Mucosa of stomach (tissue), 1 donor: ENCODE data around the gene MEIS2.

Experiments
- H3K27me3 ChIP-seq: one replicate; pipeline ENCODE4 v1.7.0; 2013; ENCODE audit warnings: mild to moderate bottlenecking, low read length; ENCODE audit not compliant: control insufficient read depth, insufficient read depth
- H3K36me3 ChIP-seq: one replicate; pipeline ENCODE4 v1.7.0; 2013; ENCODE audit warnings: low read length; ENCODE audit not compliant: control insufficient read depth, insufficient read depth
- H3K4me1 ChIP-seq: one replicate; pipeline ENCODE4 v1.7.0; 2013; ENCODE audit warnings: mild to moderate bottlenecking, low read length; ENCODE audit not compliant: control insufficient read depth, insufficient read depth
- H3K4me3 ChIP-seq: one replicate; pipeline ENCODE4 v1.7.0; 2013; ENCODE audit warnings: low read length
- H3K9ac ChIP-seq: one replicate; pipeline ENCODE4 v1.7.0; 2013; ENCODE audit warnings: mild to moderate bottlenecking, low read length, moderate library complexity
- H3K9me3 ChIP-seq: one replicate; pipeline ENCODE4 v1.7.0; 2013; ENCODE audit warnings: mild to moderate bottlenecking, low read length, moderate library complexity; ENCODE audit not compliant: control insufficient read depth
- donor health status: Pancreatic carcinoma.

MEIS2 gene

GRCh38 chr15:37100109-37100965 is at the start of gene MEIS2:
Gene MEIS2, minus strand, starts transcription at chr15:37100549. Its CDS starts 1,083 bp downstream, at chr15:37099466.
- H3K9ac ChIP-seq = peak within 1 kb of the TSS; percentile 96
- H3K9me3 ChIP-seq = no peaks in the 10 kb centered on the region
- no peaks in the 10 kb centered on the region for H3K36me3 ChIP-seq
- H3K27me3 ChIP-seq = no peaks in the 10 kb centered on the region
- H3K4me3 ChIP-seq = peak within 1 kb of the TSS; percentile 82
- H3K4me1 ChIP-seq = peaks cover 5% of the 10 kb centered on the region

- H3K9me3 ChIP-seq = no peaks in the 10 kb centered on the region
- H3K9ac ChIP-seq = no peak overlapping the region
- H3K4me3 ChIP-seq = no peak overlapping the region
- H3K4me1 ChIP-seq = no peaks in the 10 kb centered on the region
- no peaks in the 10 kb centered on the region for H3K27me3 ChIP-seq
- no peaks in the 10 kb centered on the region for H3K36me3 ChIP-seq
These were observed 48.8 kb upstream of the MEIS2 start for GRCh38 chr15:37149146-37149545.

GRCh38 chr15:37148714-37149113 is 48.4 kb upstream of the MEIS2 start:
- no peak overlapping the region for H3K9ac ChIP-seq
- no peak overlapping the region for H3K4me3 ChIP-seq
- H3K27me3 ChIP-seq = no peaks in the 10 kb centered on the region
- H3K9me3 ChIP-seq = no peaks in the 10 kb centered on the region
- H3K36me3 ChIP-seq = no peaks in the 10 kb centered on the region
- H3K4me1 ChIP-seq = no peaks in the 10 kb centered on the region

GRCh38 chr15:37143351-37143750 is 43.0 kb upstream of the MEIS2 start:
- Histone ChIP-seq H3K4me3 (no peak overlapping the region), H3K27me3 (no peaks in the 10 kb centered on the region), H3K4me1 (no peaks in the 10 kb centered on the region), H3K9ac (no peak overlapping the region), H3K36me3 (no peaks in the 10 kb centered on the region), H3K9me3 (no peaks in the 10 kb centered on the region)

GRCh38 chr15:37142371-37142770 is 42.0 kb upstream of the MEIS2 start:
- Histone ChIP-seq H3K36me3 (no peaks in the 10 kb centered on the region), H3K4me3 (no peak overlapping the region), H3K27me3 (no peaks in the 10 kb centered on the region), H3K9me3 (no peaks in the 10 kb centered on the region), H3K9ac (no peak overlapping the region), H3K4me1 (no peaks in the 10 kb centered on the region)

GRCh38 chr15:37140531-37141058 is 40.2 kb upstream of the MEIS2 start:
- no peaks in the 10 kb centered on the region for H3K9me3 ChIP-seq

DNA sequence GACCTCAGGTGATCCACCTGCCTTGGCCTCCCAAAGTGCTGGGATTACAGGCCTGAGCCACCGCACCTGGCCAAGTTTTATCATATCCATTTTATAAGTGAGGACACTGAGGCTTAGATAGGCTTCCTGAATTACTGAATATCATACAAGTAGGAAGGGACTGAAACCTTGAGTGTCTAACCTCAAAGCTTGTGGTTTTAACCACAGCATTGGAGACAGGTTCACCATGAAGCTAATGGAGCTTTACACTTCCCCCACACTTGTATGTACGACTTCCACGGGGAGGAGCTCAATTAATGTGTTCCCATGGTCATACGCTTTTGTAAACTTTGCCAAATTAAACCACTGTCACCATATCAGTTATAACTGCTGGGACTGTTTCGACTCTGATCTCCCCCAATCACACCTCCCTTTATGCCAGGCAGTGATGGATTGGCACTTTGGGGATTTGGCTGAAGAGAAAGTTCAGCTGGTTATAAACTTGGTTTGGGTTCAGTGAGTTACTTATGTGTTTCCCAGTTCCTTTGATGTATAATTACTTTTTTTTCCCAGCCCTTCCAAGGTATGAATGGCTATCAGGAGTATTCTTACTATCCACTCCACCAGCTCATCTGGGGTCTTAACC is 38.4 kb upstream of the MEIS2 start:
- Histone ChIP-seq H3K36me3 (no peaks in the 10 kb centered on the region), H3K9me3 (no peaks in the 10 kb centered on the region), H3K27me3 (no peaks in the 10 kb centered on the region), H3K4me3 (no peak overlapping the region), H3K9ac (no peak overlapping the region), H3K4me1 (no peaks in the 10 kb centered on the region)

More at GRCh38 chr15:37140531-37141058, 40.2 kb upstream of the MEIS2 start:
- no peaks in the 10 kb centered on the region for H3K27me3 ChIP-seq
- no peak overlapping the region for H3K4me3 ChIP-seq
- no peak overlapping the region for H3K9ac ChIP-seq
- H3K36me3 ChIP-seq = no peaks in the 10 kb centered on the region
- no peaks in the 10 kb centered on the region for H3K4me1 ChIP-seq

DNA sequence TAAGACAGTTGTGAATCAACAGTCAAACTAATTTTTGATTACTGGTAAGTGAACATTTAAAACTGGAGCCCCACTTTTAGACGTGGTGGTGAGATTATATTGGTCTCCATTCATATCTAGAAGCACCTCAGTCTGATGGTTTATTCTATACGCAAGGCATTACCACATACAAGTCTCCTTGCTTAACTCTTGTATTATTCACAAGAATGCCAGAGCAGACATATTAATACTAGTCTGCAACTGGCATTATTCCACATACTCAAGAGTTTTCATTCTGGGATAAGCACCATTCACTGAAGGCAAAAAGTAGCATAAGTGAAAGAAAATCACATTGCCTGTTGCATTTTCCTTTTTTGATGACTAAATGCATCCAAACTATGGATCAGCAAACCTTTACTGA is 36.9 kb upstream of the MEIS2 start:
- no peaks in the 10 kb centered on the region for H3K9me3 ChIP-seq
- no peaks in the 10 kb centered on the region for H3K27me3 ChIP-seq
- no peak overlapping the region for H3K4me3 ChIP-seq
- no peaks in the 10 kb centered on the region for H3K36me3 ChIP-seq
- H3K9ac ChIP-seq = no peak overlapping the region
- no peaks in the 10 kb centered on the region for H3K4me1 ChIP-seq

DNA sequence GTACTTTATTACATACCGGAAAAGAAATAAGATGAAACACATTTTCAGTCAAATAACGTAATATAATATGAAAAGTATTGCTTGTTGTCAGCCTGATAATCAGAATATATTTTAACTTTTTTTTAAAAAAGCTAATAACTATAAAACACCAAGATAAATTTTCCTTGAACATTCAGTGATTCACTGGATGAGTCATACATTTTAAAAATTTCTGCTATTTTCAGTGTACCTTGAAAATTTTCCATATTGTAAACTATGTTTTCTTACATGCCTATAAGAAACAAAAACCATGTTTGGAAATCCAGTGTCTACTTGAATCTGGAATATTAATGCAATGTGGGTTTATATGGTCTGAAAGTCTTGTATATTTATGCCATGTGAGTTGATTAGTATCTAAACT is 36.3 kb upstream of the MEIS2 start:
- H3K27me3 ChIP-seq = no peaks in the 10 kb centered on the region
- no peaks in the 10 kb centered on the region for H3K4me1 ChIP-seq
- H3K9me3 ChIP-seq = no peaks in the 10 kb centered on the region
- no peak overlapping the region for H3K9ac ChIP-seq
- no peaks in the 10 kb centered on the region for H3K36me3 ChIP-seq
- no peak overlapping the region for H3K4me3 ChIP-seq

DNA sequence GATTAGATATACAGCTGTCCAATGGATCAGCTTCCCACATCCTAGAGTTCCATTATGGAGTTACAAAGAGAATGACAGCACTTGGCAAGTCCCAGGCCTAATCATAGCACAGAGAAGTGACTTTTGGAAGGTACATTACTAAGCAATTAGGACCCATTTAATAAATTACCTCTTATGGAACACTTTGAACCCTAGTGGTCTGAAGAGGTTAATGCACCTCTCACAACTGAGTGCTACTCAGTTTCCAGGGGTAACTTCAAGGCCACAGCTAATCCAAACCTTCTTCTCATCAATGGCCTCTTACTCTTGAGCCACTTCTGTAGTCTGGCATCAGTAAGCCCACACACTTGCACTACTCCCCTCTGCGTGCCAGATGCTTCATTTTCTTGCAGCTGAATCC is 34.9 kb upstream of the MEIS2 start:
- no peaks in the 10 kb centered on the region for H3K4me1 ChIP-seq
- no peak overlapping the region for H3K4me3 ChIP-seq
- H3K27me3 ChIP-seq = no peaks in the 10 kb centered on the region
- H3K9me3 ChIP-seq = no peaks in the 10 kb centered on the region
- H3K36me3 ChIP-seq = no peaks in the 10 kb centered on the region
- H3K9ac ChIP-seq = no peak overlapping the region

DNA sequence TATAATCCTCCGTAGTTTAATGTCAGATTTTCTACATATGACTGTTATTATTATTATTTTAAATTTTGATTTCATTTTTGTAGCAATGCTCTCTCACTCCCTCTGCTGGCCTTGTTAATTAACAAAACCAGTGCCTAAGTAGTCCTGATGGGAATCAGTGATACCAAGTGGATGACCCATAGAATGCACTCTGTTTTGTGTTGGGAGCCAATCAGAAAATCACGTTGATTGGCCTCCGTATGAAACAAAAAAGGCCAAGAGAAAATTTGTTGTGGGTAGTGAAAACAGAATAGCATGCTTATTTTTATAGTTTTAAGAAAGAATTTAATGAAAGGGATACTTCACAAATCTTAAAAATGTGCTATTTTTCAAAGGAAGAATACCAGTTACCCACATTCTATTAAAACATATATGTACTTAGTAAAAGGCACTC is 34.4 kb upstream of the MEIS2 start:
- no peaks in the 10 kb centered on the region for H3K27me3 ChIP-seq
- H3K4me3 ChIP-seq = no peak overlapping the region
- H3K36me3 ChIP-seq = no peaks in the 10 kb centered on the region
- no peaks in the 10 kb centered on the region for H3K9me3 ChIP-seq
- no peaks in the 10 kb centered on the region for H3K4me1 ChIP-seq
- H3K9ac ChIP-seq = no peak overlapping the region

- no peak overlapping the region for H3K4me3 ChIP-seq
- no peaks in the 10 kb centered on the region for H3K36me3 ChIP-seq
- H3K4me1 ChIP-seq = no peaks in the 10 kb centered on the region
- no peak overlapping the region for H3K9ac ChIP-seq
- H3K27me3 ChIP-seq = no peaks in the 10 kb centered on the region
- no peaks in the 10 kb centered on the region for H3K9me3 ChIP-seq
These were observed 33.9 kb upstream of the MEIS2 start for GRCh38 chr15:37134244-37134643.
